GM21515 (cell line): ENCODE data around the gene PTPRQ.
"Not testable (repeated sequence)": the region's sequence is repeated elsewhere in the genome, so short reads cannot be mapped to it uniquely, and the experiment has no call there.

Experiments used
- ATAC-seq: cut with Tn5 transposase; IDR thresholded peaks from one replicate; pipeline ENCODE4 v1.9.1; 2021; ENCODE audit not compliant: unreplicated experiment

The PTPRQ gene

GRCh38 chr12:80627782-80628181 lies 183.7 kb downstream of the PTPRQ start:
- ATAC-seq: no peak

- ATAC-seq: no peak
Observed at GRCh38 chr12:80632835-80633234, 188.8 kb downstream of the PTPRQ start.

GRCh38 chr12:80634903-80635302 lies 190.9 kb downstream of the PTPRQ start:
- ATAC-seq: no peak

- ATAC-seq: no peak
Observed at GRCh38 chr12:80636832-80637231, 192.8 kb downstream of the PTPRQ start.

- ATAC-seq: no peak
Observed at GRCh38 chr12:80641936-80642335, 197.9 kb downstream of the PTPRQ start.

GRCh38 chr12:80643961-80644360 lies 199.9 kb downstream of the PTPRQ start:
- ATAC-seq: no peak

- no peak for ATAC-seq
Observed at GRCh38 chr12:80648881-80649280, 204.8 kb downstream of the PTPRQ start.

GRCh38 chr12:80655751-80656150 lies 211.7 kb downstream of the PTPRQ start:
- no peak for ATAC-seq

- ATAC-seq: no peak
Observed at GRCh38 chr12:80659512-80660063, 215.6 kb downstream of the PTPRQ start.

GRCh38 chr12:80662586-80662985 lies 218.6 kb downstream of the PTPRQ start:
- no peak for ATAC-seq

- ATAC-seq: no peak
Observed at GRCh38 chr12:80670214-80670613, 226.2 kb downstream of the PTPRQ start.

- not testable (repeated sequence) for ATAC-seq
Observed at GRCh38 chr12:80676042-80676636, 232.1 kb downstream of the PTPRQ start.

- ATAC-seq: no peak
Observed at GRCh38 chr12:80676856-80677255, 232.8 kb downstream of the PTPRQ start.

- no peak for ATAC-seq
Observed at GRCh38 chr12:80677994-80678393, 234.0 kb downstream of the PTPRQ start.

- no peak for ATAC-seq
Observed at GRCh38 chr12:80679346-80680131, 235.5 kb downstream of the PTPRQ start.

- ATAC-seq: peak; percentile 93
Observed at GRCh38 chr12:80681287-80681686, 237.3 kb downstream of the PTPRQ start.

- no peak for ATAC-seq
Observed at GRCh38 chr12:80681786-80682185, 237.8 kb downstream of the PTPRQ start.

GRCh38 chr12:80684077-80684495 lies 240.1 kb downstream of the PTPRQ start:
- no peak for ATAC-seq

GRCh38 chr12:80690090-80690489 lies 246.1 kb downstream of the PTPRQ start:
- no peak for ATAC-seq

- no peak for ATAC-seq
Observed at GRCh38 chr12:80690513-80690912, 246.5 kb downstream of the PTPRQ start.

GRCh38 chr12:80692114-80692513 lies 248.1 kb downstream of the PTPRQ start:
- no peak for ATAC-seq

- ATAC-seq: no peak
Observed at GRCh38 chr12:80697270-80697887, 253.3 kb downstream of the PTPRQ start.
